Epithelial cell of esophagus (primary cell): ENCODE data around the gene CACNA1D.

Experiments used
- DNase-seq: peaks from one replicate; pipeline ENCODE4 v3.0.0; 2010; ENCODE audit warnings: low read depth
- H3K4me3 ChIP-seq: 2 replicates; pipeline ENCODE4 v1.5.1; 2011; ENCODE audit warnings: mild to moderate bottlenecking, low read length, control low read depth
- CTCF ChIP-seq: IDR thresholded peaks from 2 replicates; pipeline ENCODE4 v1.5.1; 2011; ENCODE audit warnings: low read depth, mild to moderate bottlenecking, low read length, control low read depth, inconsistent platforms; ENCODE audit not compliant: insufficient read depth; ENCODE audit errors: missing control alignments

The CACNA1D gene

GRCh38 chr3:53675022-53675697 is 180.7 kb downstream of the CACNA1D start:
- no peak overlapping the region for H3K4me3 ChIP-seq
- TF ChIP-seq CTCF, result no peak
- no peak for DNase-seq

GRCh38 chr3:53675942-53676341 is 181.5 kb downstream of the CACNA1D start:
- no peak for DNase-seq
- TF ChIP-seq CTCF, result no peak
- no peak overlapping the region for H3K4me3 ChIP-seq

- TF ChIP-seq CTCF, result peak; percentile 24
- no peak overlapping the region for H3K4me3 ChIP-seq
- DNase-seq, result no peak
Measured at GRCh38 chr3:53677413-53677812, 183.0 kb downstream of the CACNA1D start.

- DNase-seq, result no peak
- no peak for TF ChIP-seq CTCF
- H3K4me3 ChIP-seq, result no peak overlapping the region
Measured at GRCh38 chr3:53680028-53680427, 185.6 kb downstream of the CACNA1D start.

GRCh38 chr3:53682807-53683206 is 188.4 kb downstream of the CACNA1D start:
- H3K4me3 ChIP-seq, result no peak overlapping the region
- no peak for DNase-seq
- no peak for TF ChIP-seq CTCF

GRCh38 chr3:53688066-53688465 is 193.7 kb downstream of the CACNA1D start:
- no peak for TF ChIP-seq CTCF
- no peak overlapping the region for H3K4me3 ChIP-seq
- DNase-seq, result no peak

GRCh38 chr3:53688989-53689388 is 194.6 kb downstream of the CACNA1D start:
- no peak for TF ChIP-seq CTCF
- no peak overlapping the region for H3K4me3 ChIP-seq
- no peak for DNase-seq
